Activated effector memory CD4-positive, alpha-beta T cell treated with Interleukin-2 at 50 U/mL for 16 hours (primary cell): ENCODE measurements around the gene MYH11.
"Not testable (repeated sequence)": the region's sequence is repeated elsewhere in the genome, so short reads cannot be mapped to it uniquely, and the experiment has no call there.

ENCODE experiments used
- DNase-seq: peaks from one replicate; pipeline ENCODE4 v3.0.0-alpha.2; 2020

Gene MYH11

GRCh38 chr16:15742716-15743115 lies 114.1 kb downstream of the MYH11 start:
- DNase-seq: no peak

- no peak for DNase-seq
Observed at GRCh38 chr16:15741207-15741871, 115.5 kb downstream of the MYH11 start.

- DNase-seq: no peak
Observed at GRCh38 chr16:15739950-15740349, 116.9 kb downstream of the MYH11 start.

GRCh38 chr16:15739464-15739863 lies 117.4 kb downstream of the MYH11 start:
- DNase-seq: no peak

GRCh38 chr16:15737140-15737644 lies 119.6 kb downstream of the MYH11 start:
- no peak for DNase-seq

GRCh38 chr16:15736529-15736928 lies 120.3 kb downstream of the MYH11 start:
- DNase-seq: no peak

GRCh38 chr16:15735610-15736009 lies 121.2 kb downstream of the MYH11 start:
- DNase-seq: no peak

GRCh38 chr16:15732416-15732815 lies 124.4 kb downstream of the MYH11 start:
- DNase-seq: no peak

- DNase-seq: no peak
Observed at GRCh38 chr16:15729152-15729551, 127.7 kb downstream of the MYH11 start.

GRCh38 chr16:15727697-15728096 lies 129.1 kb downstream of the MYH11 start:
- not testable (repeated sequence) for DNase-seq

GRCh38 chr16:15726715-15727114 lies 130.1 kb downstream of the MYH11 start:
- DNase-seq: no peak

- no peak for DNase-seq
Observed at GRCh38 chr16:15725641-15726240, 131.1 kb downstream of the MYH11 start.

GRCh38 chr16:15723808-15724207 lies 133.0 kb downstream of the MYH11 start:
- no peak for DNase-seq

GRCh38 chr16:15721018-15721417 lies 135.8 kb downstream of the MYH11 start:
- DNase-seq: no peak

- no peak for DNase-seq
Observed at GRCh38 chr16:15716694-15717447, 140.0 kb downstream of the MYH11 start.

- DNase-seq: no peak
Observed at GRCh38 chr16:15715221-15715620, 141.6 kb downstream of the MYH11 start.

GRCh38 chr16:15714393-15715172 lies 142.2 kb downstream of the MYH11 start:
- no peak for DNase-seq

- no peak for DNase-seq
Observed at GRCh38 chr16:15708997-15709396, 147.8 kb downstream of the MYH11 start.

GRCh38 chr16:15708096-15708495 lies 148.7 kb downstream of the MYH11 start:
- DNase-seq: no peak

- no peak for DNase-seq
Observed at GRCh38 chr16:15707332-15707731, 149.5 kb downstream of the MYH11 start.

GRCh38 chr16:15705064-15705565 lies 151.7 kb downstream of the MYH11 start:
- DNase-seq: no peak

GRCh38 chr16:15704545-15704987 lies 152.3 kb downstream of the MYH11 start:
- DNase-seq: peak; percentile 51
